SK-N-SH (cell line): ENCODE data around the gene NR1H2. TPM values are rescaled to one million over a fixed set of nuclear protein-coding genes. Genes with fewer than 3 reads are reported as not detected.

ENCODE experiments used
- CTCF ChIA-PET: fragments of 300-600, 350-600 bp; formaldehyde crosslinking; extraction: SDS; loops from one replicate; lab custom pipeline; 2021; lab: Yijun Ruan, JAX
- POLR2A ChIA-PET: fragments of 350-600 bp; sonication (Branson Sonifier 250); formaldehyde crosslinking; extraction: SDS; loops from one replicate; lab custom pipeline; 2020; ENCODE audit warnings: antibody characterized with exemption, inconsistent platforms; lab: Yijun Ruan, JAX
- DNase-seq: peaks from one replicate; pipeline ENCODE4 v3.0.0; 2012
- H2AFZ ChIP-seq: fragments of 200-600 bp; sonication (generic); 2 replicates; pipeline ENCODE4 v1.8.1; 2016; ENCODE audit warnings: antibody characterized with exemption, mild to moderate bottlenecking, low read depth
- H3F3A ChIP-seq: fragments of 200-600 bp; sonication (generic); replicated peaks from 2 replicates; pipeline ENCODE3; 2016; ENCODE audit warnings: antibody characterized with exemption, mild to moderate bottlenecking; ENCODE audit not compliant: insufficient read depth
- H3K27ac ChIP-seq, 2 experiments: fragments of 200-500 bp in 1 of 2; fragments of 200-600 bp in 1 of 2; sonication (Bioruptor generic) in 1 of 2; sonication (generic), shearing (Covaris generic) in 1 of 2; 2 replicates each; pipeline versions ENCODE4 v1.5.1 to v1.6.1; 2014 to 2016; ENCODE audit warnings: low read depth in 2 of 2, inconsistent platforms in 1 of 2, low read length in 1 of 2, mild to moderate bottlenecking in 1 of 2, mixed read lengths in 1 of 2
- H3K27me3 ChIP-seq: fragments of 200-600 bp; sonication (generic), shearing (Covaris generic); 2 replicates; pipeline ENCODE4 v1.6.1; 2016; ENCODE audit warnings: mixed run types; ENCODE audit not compliant: insufficient read depth
- H3K36me3 ChIP-seq, 2 experiments: fragments of 200-500 bp in 1 of 2; fragments of 200-600 bp in 1 of 2; sonication (Bioruptor generic) in 1 of 2; sonication (generic) in 1 of 2; replicated peaks in 1 of 2; 2 replicates each; pipeline versions ENCODE3 to v1.5.1; 2014 to 2016; ENCODE audit warnings: low read length in 1 of 2, mild to moderate bottlenecking in 1 of 2; ENCODE audit not compliant: insufficient read depth in 2 of 2, control insufficient read depth in 1 of 2
- H3K4me1 ChIP-seq, 2 experiments: fragments of 200-500 bp in 1 of 2; fragments of 200-600 bp in 1 of 2; sonication (Bioruptor generic) in 1 of 2; sonication (generic), shearing (Covaris generic) in 1 of 2; 2 replicates each; pipeline versions ENCODE4 v1.5.1 to v1.6.1; 2014 to 2016; ENCODE audit warnings: low read depth in 1 of 2, low read length in 1 of 2, mixed run types in 1 of 2; ENCODE audit not compliant: insufficient read depth in 2 of 2, control insufficient read depth in 1 of 2
- H3K4me2 ChIP-seq: fragments of 200-600 bp; sonication (generic), shearing (Covaris generic); 2 replicates; pipeline ENCODE4 v1.6.1; 2017; ENCODE audit warnings: mixed run types
- H3K4me3 ChIP-seq, 2 experiments: fragments of 200-500 bp in 1 of 2; fragments of 200-600 bp in 1 of 2; sonication (Bioruptor generic) in 1 of 2; sonication (generic), shearing (Covaris generic) in 1 of 2; 2 replicates each; pipeline versions ENCODE4 v1.5.1 to v1.8.1; 2014 to 2016; ENCODE audit warnings: low read depth in 2 of 2, inconsistent platforms in 1 of 2, low read length in 1 of 2, mild to moderate bottlenecking in 1 of 2, mixed read lengths in 1 of 2, moderate library complexity in 1 of 2
- H3K79me2 ChIP-seq: fragments of 200-600 bp; sonication (generic); 2 replicates; pipeline ENCODE4 v1.8.1; 2017; ENCODE audit warnings: mild to moderate bottlenecking; ENCODE audit not compliant: insufficient read depth
- H3K9ac ChIP-seq: fragments of 200-600 bp; sonication (generic); 2 replicates; pipeline ENCODE4 v1.6.1; 2017; ENCODE audit warnings: mixed run types
- H3K9me2 ChIP-seq: fragments of 200-600 bp; sonication (generic); 2 replicates; pipeline ENCODE4 v1.6.1; 2017; ENCODE audit warnings: mixed run types
- H3K9me3 ChIP-seq: fragments of 200-600 bp; sonication (generic); 2 replicates; pipeline ENCODE4 v1.6.1; 2017; ENCODE audit warnings: mixed run types, mild to moderate bottlenecking, moderate library complexity
- H4K20me1 ChIP-seq: fragments of 200-600 bp; sonication (generic); 2 replicates; pipeline ENCODE4 v1.6.1; 2017; ENCODE audit warnings: mild to moderate bottlenecking, mixed run types; ENCODE audit not compliant: insufficient read depth
- ELF1 ChIP-seq: IDR thresholded peaks from 2 replicates; pipeline ENCODE4 v1.4.0; 2012
- EP300 ChIP-seq, 2 experiments: IDR thresholded peaks; 2 replicates each; pipeline versions ENCODE4 v1.4.0 to v1.6.1; 2012; ENCODE audit warnings: borderline replicate concordance in 1 of 2, low read depth in 1 of 2, low read length in 1 of 2
- EZH2phosphoT487 ChIP-seq: fragments of 200-600 bp; sonication (generic); IDR thresholded peaks from 2 replicates; pipeline ENCODE4 v1.6.1; 2017; ENCODE audit warnings: low read depth, mixed run types, mild to moderate bottlenecking, antibody characterized with exemption, moderate library complexity, borderline replicate concordance
- GABPA ChIP-seq: IDR thresholded peaks from 2 replicates; pipeline ENCODE4 v1.4.0; 2012; ENCODE audit warnings: low read depth, mild to moderate bottlenecking
- GATA2 ChIP-seq: sonication (generic); formaldehyde crosslinking; IDR thresholded peaks from 2 replicates; pipeline ENCODE4 v1.5.0; 2020; ENCODE audit warnings: mild to moderate bottlenecking, missing genetic modification reagents
- JUND ChIP-seq: IDR thresholded peaks from 2 replicates; pipeline ENCODE4 v1.4.0; 2012
- MXI1 ChIP-seq: IDR thresholded peaks from 2 replicates; pipeline ENCODE4 v1.6.1; 2012; ENCODE audit warnings: mild to moderate bottlenecking, low read depth, low read length, improper control_type of control experiment
- RAD21 ChIP-seq: IDR thresholded peaks from 2 replicates; pipeline ENCODE4 v1.6.1; 2012; ENCODE audit warnings: mild to moderate bottlenecking, low read length
- RFX5 ChIP-seq: IDR thresholded peaks from 2 replicates; pipeline ENCODE4 v1.6.1; 2012; ENCODE audit warnings: mild to moderate bottlenecking, improper control_type of control experiment, low read length
- SMC3 ChIP-seq: IDR thresholded peaks from 2 replicates; pipeline ENCODE4 v1.6.1; 2012; ENCODE audit warnings: low read depth, low read length, improper control_type of control experiment
- TCF12 ChIP-seq: IDR thresholded peaks from 2 replicates; pipeline ENCODE4 v1.4.0; 2012
- TEAD4 ChIP-seq: IDR thresholded peaks from 2 replicates; pipeline ENCODE4 v1.4.0; 2012; ENCODE audit warnings: mild to moderate bottlenecking, borderline replicate concordance; ENCODE audit not compliant: insufficient read depth
- WGBS: methylation state at CpG from one replicate; pipeline ENCODE4 v1.1.6; 2017; ENCODE audit warnings: low lambda C conversion rate; 5-methylcytosine and 5-hydroxymethylcytosine counted together
- polyA plus RNA-seq, 3 experiments: library from polyadenylated mRNA; depleted of rRNA; stranded (reverse); fragments of >200 nt; gene quantifications; 2 replicates each; pipeline ENCODE4 v1.2.3, GENCODE V29; 2012
- TF ChIP-seq, protein P1 (sequence below): IDR thresholded peaks from 2 replicates; pipeline ENCODE4; 2012

Gene NR1H2
- polyA plus RNA-seq, 1 of the 3 experiments (the other 2 are of a cell fraction): 108 TPM

DNA sequence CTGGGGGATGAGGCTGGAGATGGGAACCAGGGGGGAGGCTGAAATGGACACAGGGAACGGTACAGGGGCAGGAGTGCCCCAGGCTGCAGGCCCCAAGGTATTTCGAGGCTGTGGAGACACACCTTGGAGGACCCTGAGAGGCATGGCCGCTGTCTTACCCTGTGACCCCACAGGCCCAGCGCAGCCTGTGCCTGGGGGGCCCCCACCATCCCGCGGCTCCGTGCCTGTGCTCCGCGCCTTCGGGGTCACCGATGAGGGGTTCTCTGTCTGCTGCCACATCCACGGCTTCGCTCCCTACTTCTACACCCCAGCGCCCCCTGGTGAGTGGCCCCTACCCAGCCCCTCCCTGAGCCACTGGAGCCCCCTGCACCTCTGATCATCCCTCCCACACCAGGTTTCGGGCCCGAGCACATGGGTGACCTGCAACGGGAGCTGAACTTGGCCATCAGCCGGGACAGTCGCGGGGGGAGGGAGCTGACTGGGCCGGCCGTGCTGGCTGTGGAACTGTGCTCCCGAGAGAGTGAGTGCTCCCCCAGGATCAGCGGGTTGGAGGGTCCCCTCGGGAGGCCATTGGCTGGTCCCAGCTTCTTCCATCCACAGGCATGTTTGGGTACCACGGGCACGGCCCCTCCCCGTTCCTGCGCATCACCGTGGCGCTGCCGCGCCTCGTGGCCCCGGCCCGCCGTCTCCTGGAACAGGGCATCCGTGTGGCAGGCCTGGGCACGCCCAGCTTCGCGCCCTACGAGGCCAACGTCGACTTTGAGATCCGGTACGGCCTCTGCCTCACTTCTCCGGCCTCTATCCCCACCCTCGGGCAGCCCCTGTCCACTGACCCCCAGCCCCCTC is 25.6 kb downstream of the NR1H2 start:
- Histone ChIP-seq H3K27me3 (no peaks in the 10 kb centered on the region), H4K20me1 (no peaks in the 10 kb centered on the region), H3F3A (no peaks in the 10 kb centered on the region), H2AFZ (no peak overlapping the region), H3K9me2 (no peaks in the 10 kb centered on the region), H3K27ac (no peak overlapping the region), H3K79me2 (peaks cover 14% of the 10 kb centered on the region; the same call in 1 of the 2 replicates), H3K9me3 (no peaks in the 10 kb centered on the region), H3K36me3 (peaks cover 0 to 13% of the 10 kb centered on the region in 2 experiments), H3K4me2 (no peak overlapping the region), H3K4me3 (no peak overlapping the region), H3K9ac (no peak overlapping the region), H3K4me1 (no peaks in the 10 kb centered on the region)
- CTCF ChIA-PET: interaction anchor here (1.1 to 1.4 kb wide), 2 partner anchors 13 to 154 kb away, joined by 3 read pairs; no protein-coding TSS in a partner anchor
- DNase-seq: peak; percentile 43
- POLR2A ChIA-PET: no interaction called here
- TF ChIP-seq JUND (no peak), GATA2 (CRISPR knock-in tag) (no peak), ELF1 (no peak)
- 94% methylated on average over 27 of the region's 48 CpGs for WGBS

GRCh38 chr19:50402544-50403301 is 26.5 kb downstream of the NR1H2 start:
- Histone ChIP-seq H3F3A (no peaks in the 10 kb centered on the region), H3K36me3 (peaks cover 0 to 13% of the 10 kb centered on the region in 2 experiments), H3K27me3 (no peaks in the 10 kb centered on the region), H3K4me1 (no peaks in the 10 kb centered on the region), H3K4me3 (no peak overlapping the region), H3K4me2 (no peak overlapping the region), H3K9me3 (no peaks in the 10 kb centered on the region), H3K27ac (no peak overlapping the region), H3K9me2 (no peaks in the 10 kb centered on the region), H4K20me1 (no peaks in the 10 kb centered on the region), H3K79me2 (peaks cover 5% of the 10 kb centered on the region; the same call in 1 of the 2 replicates), H3K9ac (no peak overlapping the region), H2AFZ (no peak overlapping the region)
- ChIA-PET CTCF (interaction anchor here (1.1 to 1.4 kb wide), 2 partner anchors 12 to 153 kb away, joined by 3 read pairs; no protein-coding TSS in a partner anchor), POLR2A (no interaction called here)
- 98% methylated on average over 28 of the region's 41 CpGs for WGBS
- TF ChIP-seq MXI1 (no peak), TCF12 (no peak), TEAD4 (no peak), RFX5 (no peak), SMC3 (no peak), GABPA (no peak), EP300 (IDR thresholded peaks at IDR 0.05; ENCODE audit: borderline replicate concordance in 1 of 2, low read depth in 1 of 2, low read length in 1 of 2) (no peak), EZH2phosphoT487 (no peak), RAD21 (no peak)
- TF ChIP-seq, protein P1, sequence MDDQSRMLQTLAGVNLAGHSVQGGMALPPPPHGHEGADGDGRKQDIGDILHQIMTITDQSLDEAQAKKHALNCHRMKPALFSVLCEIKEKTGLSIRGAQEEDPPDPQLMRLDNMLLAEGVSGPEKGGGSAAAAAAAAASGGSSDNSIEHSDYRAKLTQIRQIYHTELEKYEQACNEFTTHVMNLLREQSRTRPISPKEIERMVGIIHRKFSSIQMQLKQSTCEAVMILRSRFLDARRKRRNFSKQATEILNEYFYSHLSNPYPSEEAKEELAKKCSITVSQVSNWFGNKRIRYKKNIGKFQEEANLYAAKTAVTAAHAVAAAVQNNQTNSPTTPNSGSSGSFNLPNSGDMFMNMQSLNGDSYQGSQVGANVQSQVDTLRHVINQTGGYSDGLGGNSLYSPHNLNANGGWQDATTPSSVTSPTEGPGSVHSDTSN: no peak
- peak; percentile 32 for DNase-seq
